T-cell (primary cell): Measurements from ENCODE around the gene SPATA3. TPM values are rescaled to one million over a fixed set of nuclear protein-coding genes. Genes with fewer than 3 reads are reported as not detected.
"Not testable (repeated sequence)": the region's sequence is repeated elsewhere in the genome, so short reads cannot be mapped to it uniquely, and the experiment has no call there.

Experiments
- ATAC-seq, 4 experiments: fragments of 200-7000 bp in 3 of 4; fragments of 150-1000 bp in 1 of 4; cut with Tn5 transposase; replicated peaks in 1 of 4; 1 replicate in 3 of 4; 2 replicates in 1 of 4; pipeline ENCODE4 v1.10.0; 2021; ENCODE audit warnings: moderate library complexity in 3 of 4, mild to moderate bottlenecking in 2 of 4, moderate number of reproducible peaks in 1 of 4
- CTCF ChIA-PET, 2 donors: fragments of 300-600 bp; sonication (Branson Sonifier 250); formaldehyde crosslinking; loops; one replicate each; lab custom pipeline; 2022; ENCODE audit warnings: antibody characterized with exemption in 2 of 2; lab: Charles Lee
- POLR2A ChIA-PET, 2 donors: fragments of 300-600 bp; sonication (Branson Sonifier 250); formaldehyde crosslinking; loops; one replicate each; lab custom pipeline; 2022; ENCODE audit warnings: antibody characterized with exemption in 2 of 2; lab: Charles Lee
- DNase-seq, 35 experiments: peaks; one replicate each; pipeline versions ENCODE4 v3.0.0 to v3.0.0-alpha.2; 2013 to 2023
- H3K27ac ChIP-seq: one replicate; pipeline ENCODE4 v1.5.1; 2013; ENCODE audit warnings: low read length
- H3K27me3 ChIP-seq, 2 experiments: replicated peaks in 1 of 2; 1 replicate in 1 of 2; 2 replicates in 1 of 2; pipeline versions ENCODE4 v1.6.1 to v1.7.0; 2013; ENCODE audit warnings: low read length in 1 of 2, mixed read lengths in 1 of 2; ENCODE audit not compliant: control insufficient read depth in 2 of 2, insufficient read depth in 2 of 2; ENCODE audit errors: extremely low read depth in 1 of 2
- H3K36me3 ChIP-seq, 2 donors: 1 replicate in 1 of 2; 2 replicates in 1 of 2; pipeline versions ENCODE4 v1.6.1 to v1.7.0; 2013; ENCODE audit warnings: low read length in 1 of 2; ENCODE audit not compliant: control insufficient read depth in 2 of 2, insufficient read depth in 1 of 2; ENCODE audit errors: extremely low read depth in 1 of 2
- H3K4me1 ChIP-seq, 2 experiments: 1 replicate in 1 of 2; 2 replicates in 1 of 2; pipeline versions ENCODE4 v1.6.1 to v1.7.0; 2013; ENCODE audit warnings: low read length in 2 of 2, mixed read lengths in 1 of 2; ENCODE audit not compliant: insufficient read depth in 2 of 2, control insufficient read depth in 1 of 2; ENCODE audit errors: extremely low read depth in 1 of 2
- H3K4me3 ChIP-seq, 2 donors: 1 replicate in 1 of 2; 2 replicates in 1 of 2; pipeline versions ENCODE4 v1.5.1 to v1.7.0; 2013; ENCODE audit warnings: mild to moderate bottlenecking in 2 of 2, low read length in 1 of 2, moderate library complexity in 1 of 2; ENCODE audit not compliant: control insufficient read depth in 1 of 2; ENCODE audit errors: extremely low read depth in 1 of 2
- H3K9me3 ChIP-seq: 2 replicates; pipeline ENCODE4 v1.7.0; 2013
- H3K27ac Mint-ChIP-seq, 2 donors: one replicate each; pipeline ENCODE4 v1.8.0; 2020 to 2021; ENCODE audit warnings: mild to moderate bottlenecking in 2 of 2, mixed read lengths in 2 of 2
- H3K27me3 Mint-ChIP-seq, 2 donors: one replicate each; pipeline ENCODE4 v1.8.0; 2021 to 2022; ENCODE audit warnings: mixed read lengths in 2 of 2
- H3K36me3 Mint-ChIP-seq: one replicate; pipeline ENCODE4 v1.8.0; 2021; ENCODE audit warnings: mixed read lengths
- H3K4me1 Mint-ChIP-seq, 3 donors: one replicate each; pipeline ENCODE4 v1.8.0; 2020 to 2022; ENCODE audit warnings: mixed read lengths in 3 of 3, mild to moderate bottlenecking in 1 of 3
- H3K4me3 Mint-ChIP-seq, 3 donors: one replicate each; pipeline ENCODE4 v1.8.0; 2020 to 2022; ENCODE audit warnings: mild to moderate bottlenecking in 3 of 3, mixed read lengths in 3 of 3, moderate library complexity in 3 of 3
- H3K9me3 Mint-ChIP-seq, 3 donors: one replicate each; pipeline ENCODE4 v1.8.0; 2020 to 2022; ENCODE audit warnings: mixed read lengths in 3 of 3
- WGBS: methylation state at CpG from one replicate; pipeline ENCODE4 v1.1.5; 2013; ENCODE audit warnings: missing lambda C conversion rate; ENCODE audit not compliant: insufficient coverage; 5-methylcytosine and 5-hydroxymethylcytosine counted together
- total RNA-seq, 35 experiments: library from RNA in 6 of 35; stranded (reverse) in 6 of 35; fragments of 120-200 nt in 1 of 35; gene quantifications; one replicate each; pipeline versions ENCODE4 v1.2.1 to v1.2.4 and lab custom pipeline; 2013 to 2026

The SPATA3 gene
- total RNA-seq, 5 donors from 2014 or later (not counting 1 experiment from before 2014, with no cell fraction given), result not detected

- whole genome bisulfite sequencing, result 100% methylated on average over 2 of the region's 3 CpGs
- Mint-ChIP-seq H3K9me3 (no peaks in the 10 kb centered on the region), H3K4me3 (no peak overlapping the region), H3K4me1 (no peaks in the 10 kb centered on the region), H3K27me3 (peaks cover 8 to 21% of the 10 kb centered on the region in 2 donors), H3K27ac (no peak overlapping the region), H3K36me3 (no peaks in the 10 kb centered on the region)
- Histone ChIP-seq H3K4me3 (no peak overlapping the region), H3K4me1 (no peaks in the 10 kb centered on the region), H3K27ac (no peak overlapping the region), H3K27me3 (peaks cover 0 to 27% of the 10 kb centered on the region in 2 experiments), H3K9me3 (no peaks in the 10 kb centered on the region), H3K36me3 (no peaks in the 10 kb centered on the region)
- ChIA-PET POLR2A (no interaction called here), CTCF (interaction anchor here in 1 of 2 donors (0.5 kb wide), 1 partner anchor 183 kb away, joined by 5 read pairs; no protein-coding TSS in a partner anchor)
- DNase-seq, result no peak
- ATAC-seq, result no peak
Measured at GRCh38 chr2:231018184-231018583, 22.3 kb downstream of the SPATA3 start.

- H3K27me3 ChIP-seq, CTCF ChIA-PET, H3K4me3 Mint-ChIP-seq, H3K4me1 Mint-ChIP-seq, ATAC-seq, H3K4me1 ChIP-seq, H3K9me3 ChIP-seq, H3K9me3 Mint-ChIP-seq, H3K36me3 Mint-ChIP-seq, H3K27ac Mint-ChIP-seq, DNase-seq, H3K4me3 ChIP-seq, H3K36me3 ChIP-seq, POLR2A ChIA-PET, H3K27ac ChIP-seq: not testable (repeated sequence)
- 88% methylated on average over 2 of the region's 3 CpGs for WGBS
- peaks cover 5 to 20% of the 10 kb centered on the region in 2 donors for H3K27me3 Mint-ChIP-seq
Measured at GRCh38 chr2:231025059-231025458, 29.1 kb downstream of the SPATA3 start.

GRCh38 chr2:231028889-231029288 lies 33.0 kb downstream of the SPATA3 start:
- Mint-ChIP-seq H3K9me3 (no peaks in the 10 kb centered on the region), H3K4me3 (no peak overlapping the region), H3K27ac (no peak overlapping the region), H3K27me3 (peaks cover 11 to 23% of the 10 kb centered on the region in 2 donors), H3K4me1 (no peaks in the 10 kb centered on the region), H3K36me3 (no peaks in the 10 kb centered on the region)
- CTCF ChIA-PET, result interaction anchor here in 1 of 2 donors (0.6 kb wide), 1 partner anchor 1055 kb away, joined by 3 read pairs; no protein-coding TSS in a partner anchor
- H3K9me3 ChIP-seq, result no peaks in the 10 kb centered on the region
- POLR2A ChIA-PET, result no interaction called here
- H3K27ac ChIP-seq, result no peak overlapping the region
- DNase-seq (no peak), ATAC-seq (no peak)
- no peak overlapping the region for H3K4me3 ChIP-seq
- no peaks in the 10 kb centered on the region for H3K36me3 ChIP-seq
- H3K27me3 ChIP-seq, result peaks cover 0 to 18% of the 10 kb centered on the region in 2 experiments
- H3K4me1 ChIP-seq, result no peaks in the 10 kb centered on the region

- Mint-ChIP-seq H3K4me1 (peaks cover 0 to 2% (median 0%) of the 10 kb centered on the region in 3 donors), H3K36me3 (no peaks in the 10 kb centered on the region)
- 80% methylated on average over 7 of the region's 9 CpGs for WGBS
Measured at GRCh38 chr2:231029563-231029962, 33.6 kb downstream of the SPATA3 start.

GRCh38 chr2:231030725-231031124 lies 34.8 kb downstream of the SPATA3 start:
- Histone ChIP-seq H3K4me1 (no peaks in the 10 kb centered on the region), H3K27ac (no peak overlapping the region), H3K27me3 (peaks cover 0 to 22% of the 10 kb centered on the region in 2 experiments), H3K9me3 (no peaks in the 10 kb centered on the region), H3K4me3 (no peak overlapping the region), H3K36me3 (no peaks in the 10 kb centered on the region)
- Mint-ChIP-seq H3K27me3 (peaks cover 15 to 22% of the 10 kb centered on the region in 2 donors), H3K27ac (no peak overlapping the region), H3K4me1 (peaks cover 0 to 2% (median 0%) of the 10 kb centered on the region in 3 donors), H3K36me3 (no peaks in the 10 kb centered on the region), H3K9me3 (no peaks in the 10 kb centered on the region), H3K4me3 (no peak overlapping the region)
- CTCF ChIA-PET, result no interaction called here
- no peak for ATAC-seq
- no peak for DNase-seq
- 62% methylated on average over 3 of the region's 3 CpGs for WGBS
- POLR2A ChIA-PET, result no interaction called here

More at GRCh38 chr2:231029563-231029962, 33.6 kb downstream of the SPATA3 start:
- Histone ChIP-seq H3K36me3 (no peaks in the 10 kb centered on the region), H3K4me3 (no peak overlapping the region), H3K27ac (no peak overlapping the region), H3K27me3 (peaks cover 0 to 19% of the 10 kb centered on the region in 2 experiments), H3K4me1 (no peaks in the 10 kb centered on the region), H3K9me3 (no peaks in the 10 kb centered on the region)
- ChIA-PET POLR2A (no interaction called here), CTCF (interaction anchor here (0.6 kb wide), 2 partner anchors 288 to 975 kb away, joined by 3 read pairs; no protein-coding TSS in a partner anchor)
- Mint-ChIP-seq H3K9me3 (no peaks in the 10 kb centered on the region), H3K4me3 (no peak overlapping the region), H3K27ac (no peak overlapping the region), H3K27me3 (peaks cover 15 to 23% of the 10 kb centered on the region in 2 donors)
- ATAC-seq (no peak), DNase-seq (no peak)

- ATAC-seq (no peak), DNase-seq (no peak)
- Histone ChIP-seq H3K27me3 (peaks cover 0 to 35% of the 10 kb centered on the region in 2 experiments), H3K4me1 (peaks cover 0 to 3% of the 10 kb centered on the region in 2 experiments), H3K4me3 (no peak overlapping the region), H3K9me3 (no peaks in the 10 kb centered on the region), H3K27ac (no peak overlapping the region), H3K36me3 (no peaks in the 10 kb centered on the region)
- CTCF ChIA-PET, result no interaction called here
- WGBS, result 60% methylated on average over 3 of the region's 5 CpGs
- Mint-ChIP-seq H3K27me3 (peaks cover 25 to 34% of the 10 kb centered on the region in 2 donors), H3K4me3 (no peak overlapping the region), H3K4me1 (peaks cover 0 to 9% (median 0%) of the 10 kb centered on the region in 3 donors), H3K9me3 (no peaks in the 10 kb centered on the region), H3K27ac (no peak overlapping the region), H3K36me3 (no peaks in the 10 kb centered on the region)
- POLR2A ChIA-PET, result interaction anchor here in 1 of 2 donors (0.5 kb wide), 1 partner anchor 811 kb away, joined by 3 read pairs; no protein-coding TSS in a partner anchor
Measured at GRCh38 chr2:231032575-231033140, 36.7 kb downstream of the SPATA3 start.
